GM18519 (cell line): Measurements from ENCODE around the gene SYT4.

Experiments used
- ATAC-seq: cut with Tn5 transposase; IDR thresholded peaks from one replicate; pipeline ENCODE4 v1.9.1; 2021; ENCODE audit warnings: mild to moderate bottlenecking, moderate library complexity; ENCODE audit not compliant: unreplicated experiment, low FRiP score

The SYT4 gene

DNA sequence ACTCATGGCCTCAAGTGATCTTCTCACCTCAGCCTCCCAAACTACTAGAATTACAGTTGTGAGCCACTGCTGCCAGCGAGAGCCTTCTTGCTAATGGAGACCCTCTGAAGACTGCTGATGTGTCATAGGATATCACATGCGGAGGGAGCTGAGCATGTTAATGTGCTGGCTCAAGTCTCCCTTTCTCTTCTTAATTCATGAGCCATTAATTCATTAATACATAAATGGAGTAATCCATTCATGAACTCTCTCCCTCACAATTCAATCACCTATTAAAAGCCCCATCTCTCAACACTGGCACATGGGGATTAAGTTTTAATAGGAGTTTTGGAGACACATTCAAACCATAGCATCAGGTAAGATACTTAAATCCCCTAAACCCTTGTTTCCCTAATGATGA lies 54.8 kb downstream of the SYT4 start:
- ATAC-seq, result no peak

DNA sequence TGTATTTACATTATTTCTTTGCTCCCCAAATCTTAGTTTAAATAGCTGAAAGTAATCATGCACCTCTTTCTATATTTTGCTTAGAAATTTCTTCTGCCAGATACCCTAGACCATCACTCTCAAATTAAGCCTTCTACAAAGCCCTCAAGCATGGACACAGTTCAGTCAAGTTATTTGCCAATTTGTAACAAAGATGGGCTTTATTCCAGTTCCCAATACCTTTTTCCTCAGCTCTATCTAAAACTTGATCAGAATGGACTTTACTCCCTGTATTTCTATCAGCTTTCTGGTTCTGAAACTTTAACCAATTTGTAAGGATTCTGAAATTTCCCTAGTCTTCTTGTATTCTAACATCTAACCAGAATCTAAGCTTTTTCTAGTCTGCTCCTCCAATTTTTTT lies 56.6 kb downstream of the SYT4 start:
- ATAC-seq, result no peak
